Cerebellar cortex (tissue), 1 donor: ENCODE data around the gene XYLB.
A peak's percentile ranks its signal among the peaks of the same experiment; 100 is the strongest.
"Not testable (repeated sequence)": the region's sequence is repeated elsewhere in the genome, so short reads cannot be mapped to it uniquely, and the experiment has no call there.

Experiments
- DNase-seq: peaks from one replicate; pipeline ENCODE4 v3.0.0-alpha.2; 2015; ENCODE audit warnings: low spot score

Gene XYLB

DNA sequence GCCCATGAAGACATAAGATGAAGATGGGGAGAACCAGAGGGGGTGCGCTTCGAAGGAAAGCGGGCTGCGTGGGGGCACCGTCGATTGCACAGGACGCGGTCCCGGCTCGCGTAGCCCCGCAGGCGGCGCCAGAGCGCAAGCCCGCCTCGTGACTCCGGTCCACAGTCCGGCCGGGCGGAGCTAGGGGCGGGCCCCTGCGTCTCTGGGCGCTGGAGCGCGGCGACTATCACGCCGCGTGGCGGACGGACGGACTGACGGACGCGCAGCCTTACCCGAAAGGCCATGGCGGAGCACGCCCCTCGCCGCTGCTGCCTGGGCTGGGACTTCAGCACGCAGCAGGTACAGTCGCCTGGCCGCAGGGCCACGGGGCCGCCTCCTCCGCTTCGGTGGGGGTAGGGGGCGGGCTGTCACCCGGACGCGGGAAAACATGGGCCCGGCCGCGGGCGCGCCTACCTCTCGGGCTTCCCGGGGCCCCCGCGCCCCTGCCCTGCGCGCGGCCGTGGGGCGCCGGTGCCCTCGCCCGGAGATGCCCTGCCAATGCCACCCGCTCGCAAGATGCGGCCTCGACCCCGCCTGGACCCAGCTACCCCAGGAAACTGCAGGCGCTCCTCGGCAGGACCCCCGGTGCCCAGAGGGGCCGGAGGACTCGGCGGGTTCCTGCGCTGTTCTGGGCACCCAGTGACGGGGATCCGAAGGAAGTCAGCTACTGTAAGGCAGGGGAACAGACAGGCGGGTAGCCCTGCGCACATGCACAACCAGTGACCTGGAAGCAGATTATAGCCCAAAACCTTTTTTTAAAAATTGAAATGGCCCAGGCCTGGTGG is at the start of gene XYLB:
XYLB (plus strand) TSS at position 199 of the 824 bp plus-strand sequence; CDS start at position 283, 84 bp downstream.
- peak; percentile 68 for DNase-seq

DNA sequence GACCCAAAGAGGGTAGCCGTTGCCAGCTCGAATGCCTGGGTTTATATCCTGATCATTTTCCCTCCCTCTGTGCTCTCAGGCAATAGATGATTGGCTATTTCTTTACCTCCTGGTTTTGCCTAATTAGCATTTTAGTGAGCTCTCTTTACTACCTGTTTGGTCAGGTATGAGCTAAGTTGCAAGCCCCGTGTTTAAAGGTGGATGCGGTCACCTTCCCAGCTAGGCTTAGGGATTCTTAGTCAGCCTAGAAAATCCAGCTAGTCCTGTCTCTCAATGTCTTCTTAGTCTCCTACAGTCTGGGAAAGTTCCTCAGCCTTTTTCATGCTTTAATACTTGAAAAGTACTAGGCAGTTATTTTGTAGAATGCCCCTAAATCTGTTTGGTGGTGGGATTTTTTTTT is 49.5 kb upstream of the XYLB start:
- not testable (repeated sequence) for DNase-seq

GRCh38 chr3:38297537-38297936 is 49.0 kb upstream of the XYLB start:
- no peak for DNase-seq

- DNase-seq: peak; percentile 33
These were observed 48.5 kb upstream of the XYLB start for GRCh38 chr3:38297947-38298711.

DNA sequence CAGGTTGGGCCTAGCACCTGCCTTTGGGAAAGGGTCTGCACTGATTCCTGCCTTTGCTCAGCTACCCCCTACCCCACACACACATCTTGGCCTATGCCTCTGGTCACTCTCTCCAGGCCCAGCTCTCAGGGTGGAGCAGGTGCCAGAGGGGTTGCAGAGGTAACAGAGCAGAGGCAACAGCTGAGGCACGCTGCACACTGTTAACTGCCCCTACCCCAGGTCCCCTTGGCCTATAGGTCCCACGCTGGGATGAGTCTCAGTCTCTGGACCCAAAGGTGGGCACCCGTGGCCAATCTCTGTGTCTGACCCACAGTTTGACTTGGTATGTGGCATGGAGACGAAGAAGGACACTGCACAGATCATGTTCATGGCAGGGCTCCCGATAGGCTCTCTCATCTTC is 39.6 kb upstream of the XYLB start:
- DNase-seq: no peak

DNA sequence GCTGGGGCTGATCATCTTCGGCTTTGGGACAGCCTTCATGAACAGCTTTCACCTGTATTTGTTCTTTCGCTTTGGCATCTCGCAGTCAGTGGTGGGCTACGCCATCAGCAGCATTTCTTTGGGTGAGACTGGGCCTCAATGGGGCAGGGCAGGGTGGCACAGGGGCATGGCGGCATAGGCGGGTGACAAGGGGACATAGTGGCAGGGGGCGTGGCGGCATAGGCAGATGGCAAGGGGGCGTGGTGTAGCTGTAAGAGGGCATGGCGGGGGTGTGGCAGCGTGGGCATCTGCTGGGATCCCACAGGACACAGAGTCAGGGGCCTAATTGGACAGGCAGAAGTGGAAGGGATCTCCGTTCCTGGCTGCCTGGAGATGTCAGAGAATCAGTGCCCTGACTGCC is 39.0 kb upstream of the XYLB start:
- no peak for DNase-seq

DNA sequence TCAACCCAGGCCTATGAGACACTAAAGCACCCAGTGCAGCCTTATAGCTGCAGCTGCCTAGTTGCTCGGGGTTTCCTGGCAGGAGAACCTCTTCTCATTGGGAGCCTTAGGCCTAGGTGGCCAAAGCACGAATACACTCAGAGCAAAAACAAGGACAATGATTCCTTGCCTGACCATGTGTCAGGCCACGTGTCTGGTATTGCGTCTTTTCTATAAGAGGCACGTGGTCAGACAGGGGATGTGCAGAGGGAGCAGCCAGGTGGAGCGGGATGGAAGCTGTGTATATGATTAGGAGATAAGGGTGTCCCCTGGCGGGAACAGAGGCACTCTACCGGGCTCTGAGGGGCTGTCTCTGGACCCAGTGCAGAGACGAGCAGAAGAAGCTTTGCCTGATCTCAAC is 38.1 kb upstream of the XYLB start:
- DNase-seq: no peak

DNA sequence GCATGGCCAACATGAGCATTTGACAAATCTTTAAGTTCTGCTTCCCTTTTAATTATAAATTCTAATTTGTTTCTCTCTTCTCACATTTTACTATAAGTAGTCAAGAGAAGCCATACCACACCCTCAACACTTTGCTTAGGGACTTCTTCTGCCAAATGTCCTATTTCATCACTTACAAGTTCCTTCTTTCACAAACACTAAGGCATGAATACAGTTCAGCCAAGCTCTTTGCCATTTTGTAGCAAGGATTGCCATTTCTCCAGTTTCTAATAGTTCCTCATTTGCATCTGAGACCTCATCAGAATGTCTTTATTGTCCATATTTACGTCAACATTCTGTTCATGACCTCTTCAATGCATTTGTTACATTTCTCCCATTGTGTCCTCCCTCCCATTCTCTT is 35.1 kb upstream of the XYLB start:
- DNase-seq: no peak

- no peak for DNase-seq
These were observed 34.6 kb upstream of the XYLB start for GRCh38 chr3:38311941-38312340.

DNA sequence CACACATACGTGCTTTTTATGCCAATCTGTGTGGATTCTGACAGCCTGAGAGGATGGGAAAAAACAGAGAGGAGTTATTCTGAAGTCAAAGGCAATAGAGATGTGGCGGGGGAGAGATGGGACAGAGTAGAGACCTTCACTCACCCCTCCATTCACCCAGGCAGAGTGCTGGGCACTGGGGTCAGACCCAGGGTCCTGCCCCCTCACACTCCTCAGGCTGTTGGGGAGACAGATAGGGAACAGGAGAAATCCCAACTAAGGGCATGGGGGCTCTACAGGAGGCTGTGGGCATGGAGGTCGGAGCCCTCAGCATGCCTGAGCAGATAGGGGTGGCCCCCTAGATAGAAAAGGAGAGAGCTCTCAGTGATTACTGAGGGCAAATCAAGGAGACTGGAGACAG is 34.2 kb upstream of the XYLB start:
- DNase-seq: no peak

GRCh38 chr3:38313263-38313662 is 33.3 kb upstream of the XYLB start:
- DNase-seq: no peak

DNA sequence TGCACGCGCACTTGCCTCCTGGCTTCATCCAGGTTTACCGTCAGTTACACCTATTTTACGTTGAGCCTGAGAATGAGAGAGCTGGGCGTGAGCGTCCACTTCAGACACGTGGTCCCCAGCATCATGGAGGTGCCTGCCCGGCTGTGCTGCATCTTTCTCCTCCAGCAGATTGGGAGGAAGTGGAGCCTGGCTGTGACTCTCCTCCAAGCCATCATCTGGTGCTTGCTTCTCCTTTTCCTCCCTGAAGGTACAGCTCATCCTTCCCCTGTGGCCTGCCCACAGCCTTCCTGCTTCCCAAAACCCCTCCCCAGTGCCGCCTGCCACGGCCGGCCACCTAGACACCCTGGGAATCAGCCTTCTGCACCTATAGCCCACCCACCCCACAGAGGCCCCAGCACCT is 32.9 kb upstream of the XYLB start:
- DNase-seq: no peak

DNA sequence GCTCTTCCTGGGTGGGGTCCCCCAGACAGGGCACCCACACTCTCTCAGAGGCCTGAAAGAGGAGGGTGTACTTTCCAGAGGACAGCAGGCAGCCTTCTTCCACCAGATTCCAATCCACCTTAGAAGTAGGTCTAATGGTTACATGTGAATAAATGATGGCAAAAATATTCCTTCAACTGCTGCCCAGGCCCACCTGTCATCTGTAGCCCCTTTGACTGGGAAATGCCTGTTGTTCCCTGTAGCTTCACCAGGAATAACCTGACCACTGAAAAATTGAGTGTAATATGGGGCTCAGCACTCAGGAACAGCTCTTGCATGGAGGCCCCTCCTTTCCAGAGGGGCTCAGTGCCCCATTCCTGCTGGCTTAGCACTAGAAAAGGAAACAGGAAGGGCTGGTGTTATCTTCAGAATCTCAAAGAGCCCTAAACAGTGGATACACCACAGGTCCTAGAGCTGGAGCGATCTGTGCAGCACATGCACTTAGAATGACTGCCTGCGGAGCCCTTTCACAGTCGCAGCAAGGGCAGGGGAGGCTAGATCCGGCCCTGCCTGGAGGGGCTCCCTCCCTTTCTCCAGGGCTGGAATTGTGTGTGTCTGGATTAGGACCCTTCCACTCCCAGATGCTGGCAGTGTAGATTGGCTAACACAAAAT is 32.3 kb upstream of the XYLB start:
- DNase-seq: no peak

- DNase-seq: no peak
These were observed 31.7 kb upstream of the XYLB start for GRCh38 chr3:38314764-38315487.

GRCh38 chr3:38315488-38316230 is 30.9 kb upstream of the XYLB start:
- no peak for DNase-seq

DNA sequence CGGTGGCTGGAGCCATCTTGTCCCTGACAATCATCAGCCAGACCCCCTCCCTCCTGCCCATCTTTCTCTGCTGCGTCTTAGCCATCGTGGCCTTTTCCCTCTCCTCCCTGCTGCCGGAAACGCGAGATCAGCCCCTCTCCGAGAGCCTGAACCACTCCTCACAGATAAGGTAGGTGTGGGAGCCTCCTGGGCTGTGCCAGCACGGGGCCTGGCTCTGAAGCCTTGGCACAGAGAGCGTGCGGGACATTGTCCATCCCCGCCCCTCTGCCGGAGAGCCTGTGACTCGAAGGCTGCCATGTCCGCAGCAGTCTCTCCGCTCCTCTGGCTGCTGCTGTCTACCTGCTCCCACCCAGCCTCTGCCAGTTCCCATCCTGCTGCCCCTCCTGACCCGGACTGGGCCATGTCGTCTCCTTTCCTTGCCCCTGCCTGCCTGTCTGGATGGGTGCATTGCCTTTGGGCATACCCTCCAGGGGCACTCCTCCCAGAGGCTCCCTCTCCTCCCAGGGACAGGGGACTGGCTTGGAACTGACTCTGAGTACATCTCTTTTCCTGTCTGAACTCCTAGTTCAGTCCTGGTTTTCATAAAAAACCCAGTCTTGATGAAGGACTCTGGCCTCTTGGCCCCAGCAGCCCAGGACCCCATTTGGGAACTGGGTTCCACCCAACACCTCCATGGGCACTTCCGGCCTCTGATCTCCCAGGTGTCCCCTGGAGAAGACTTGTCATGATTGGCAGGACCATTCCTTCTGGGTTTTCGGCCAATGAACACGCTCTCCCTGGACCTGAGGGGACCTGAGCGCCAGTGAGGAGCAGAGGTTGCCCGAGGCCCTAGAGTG is 30.0 kb upstream of the XYLB start:
- DNase-seq: no peak

GRCh38 chr3:38317192-38317759 is 29.3 kb upstream of the XYLB start:
- DNase-seq: no peak

DNA sequence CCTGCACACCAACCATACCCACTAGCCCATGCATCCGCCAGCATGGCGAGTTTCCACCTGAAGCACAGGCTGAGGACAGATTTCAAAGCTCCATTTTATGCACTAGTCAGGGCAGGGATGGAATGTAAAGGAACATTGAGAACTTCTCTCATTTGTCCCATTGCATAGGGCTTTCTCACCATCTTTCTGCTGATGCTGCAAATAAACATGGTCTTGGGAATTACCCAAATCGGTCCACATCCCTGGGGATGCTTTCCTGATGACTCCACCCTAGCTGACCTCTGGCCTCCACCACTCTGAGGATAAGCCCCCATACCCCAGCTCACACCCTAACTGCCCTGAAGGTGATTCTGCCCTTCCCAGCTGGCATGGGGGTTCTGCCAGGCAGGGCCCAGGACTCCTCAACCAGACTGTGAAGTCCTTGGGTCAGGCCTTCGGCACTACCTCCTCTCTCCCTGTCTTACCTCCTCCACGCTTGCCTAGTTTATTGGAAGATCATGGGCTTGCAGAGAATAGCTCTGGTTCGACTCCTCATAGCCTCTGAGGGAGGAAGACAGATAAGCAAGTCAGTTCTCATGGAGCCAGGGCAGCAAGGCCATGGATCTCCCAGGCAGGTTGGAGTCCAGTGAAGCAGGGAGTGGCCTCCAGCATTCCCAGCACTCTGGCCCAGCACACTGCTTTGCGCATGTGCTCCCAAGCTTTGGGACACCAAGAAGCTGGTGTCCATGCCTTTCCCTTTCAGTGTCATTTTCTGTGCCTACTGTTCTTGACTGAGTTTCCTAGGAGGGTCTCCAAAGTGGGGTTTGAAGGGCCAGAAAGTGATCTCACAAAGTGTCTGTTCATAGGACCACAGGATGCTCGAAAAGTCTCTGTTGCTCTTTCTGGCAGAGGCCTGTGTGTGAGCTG is 27.6 kb upstream of the XYLB start:
- DNase-seq: no peak

DNA sequence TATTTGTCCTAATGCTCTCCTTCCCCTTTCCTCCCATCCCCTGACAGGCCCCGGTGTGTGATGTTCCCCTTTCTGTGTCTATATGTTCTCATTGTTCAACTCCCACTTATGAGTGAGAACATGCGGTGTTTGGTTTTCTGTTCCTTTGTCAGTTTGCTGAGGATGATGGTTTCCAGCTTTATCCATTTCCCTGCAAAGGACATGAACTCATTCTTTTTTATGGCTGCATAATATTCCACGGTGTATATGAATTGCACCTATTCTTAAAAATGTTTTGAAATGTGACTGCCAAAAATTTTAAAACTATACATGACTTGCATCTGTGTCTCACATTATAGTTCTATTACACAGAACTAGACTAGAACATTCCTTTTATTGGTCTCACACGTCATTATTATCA is 25.9 kb upstream of the XYLB start:
- not testable (repeated sequence) for DNase-seq
